Ishikawa (cell line): ENCODE measurements around the gene ABHD12.

ENCODE experiments used
- CEBPB ChIP-seq: IDR thresholded peaks from 2 replicates; pipeline ENCODE4 v1.6.1; 2012
- CREB1 ChIP-seq: IDR thresholded peaks from 2 replicates; pipeline ENCODE4 v1.6.1; 2012; ENCODE audit warnings: low read depth
- EP300 ChIP-seq: IDR thresholded peaks from 2 replicates; pipeline ENCODE4 v1.6.1; 2012; ENCODE audit warnings: borderline replicate concordance
- FOXM1 ChIP-seq: IDR thresholded peaks from 2 replicates; pipeline ENCODE4 v1.6.1; 2012; ENCODE audit warnings: low read depth, borderline replicate concordance
- MAX ChIP-seq: IDR thresholded peaks from 2 replicates; pipeline ENCODE4 v1.6.1; 2012
- NFIC ChIP-seq: IDR thresholded peaks from 2 replicates; pipeline ENCODE4 v1.6.1; 2012
- RAD21 ChIP-seq: IDR thresholded peaks from 2 replicates; pipeline ENCODE4 v1.6.1; 2012; ENCODE audit warnings: low read depth
- REST ChIP-seq: IDR thresholded peaks from 2 replicates; pipeline ENCODE4 v1.6.1; 2012; ENCODE audit warnings: low read depth, mild to moderate bottlenecking
- TAF1 ChIP-seq: IDR thresholded peaks from 2 replicates; pipeline ENCODE4 v1.6.1; 2012; ENCODE audit warnings: low read depth, mild to moderate bottlenecking
- TCF12 ChIP-seq: IDR thresholded peaks from 2 replicates; pipeline ENCODE4 v1.6.1; 2012; ENCODE audit warnings: low read depth
- TEAD4 ChIP-seq: IDR thresholded peaks from 2 replicates; pipeline ENCODE4 v1.6.1; 2012
- USF1 ChIP-seq: IDR thresholded peaks from 2 replicates; pipeline ENCODE4 v1.6.1; 2012
- YY1 ChIP-seq: IDR thresholded peaks from 2 replicates; pipeline ENCODE4 v1.6.1; 2012; ENCODE audit warnings: low read depth
- ZBTB7A ChIP-seq: IDR thresholded peaks from 2 replicates; pipeline ENCODE4 v1.6.1; 2012; ENCODE audit warnings: low read depth

GRCh38 chr20:25269057-25269832 lies 121.4 kb downstream of the ABHD12 start:
- TF ChIP-seq EP300 = no peak
- no peak for TF ChIP-seq NFIC
- TF ChIP-seq CREB1 = no peak
- no peak for TF ChIP-seq MAX
- no peak for TF ChIP-seq RAD21
- TF ChIP-seq TAF1 = no peak
- no peak for TF ChIP-seq TEAD4
- no peak for TF ChIP-seq CEBPB
- no peak for TF ChIP-seq REST
- no peak for TF ChIP-seq USF1
- no peak for TF ChIP-seq ZBTB7A
- no peak for TF ChIP-seq YY1
- no peak for TF ChIP-seq FOXM1
- no peak for TF ChIP-seq TCF12
